GM19463 (cell line): ENCODE measurements around the gene ZNF750.

Experiments
- ATAC-seq: cut with Tn5 transposase; IDR thresholded peaks from one replicate; pipeline ENCODE4 v1.9.1; 2021; ENCODE audit warnings: mild to moderate bottlenecking, moderate library complexity; ENCODE audit not compliant: unreplicated experiment

ZNF750 gene

DNA sequence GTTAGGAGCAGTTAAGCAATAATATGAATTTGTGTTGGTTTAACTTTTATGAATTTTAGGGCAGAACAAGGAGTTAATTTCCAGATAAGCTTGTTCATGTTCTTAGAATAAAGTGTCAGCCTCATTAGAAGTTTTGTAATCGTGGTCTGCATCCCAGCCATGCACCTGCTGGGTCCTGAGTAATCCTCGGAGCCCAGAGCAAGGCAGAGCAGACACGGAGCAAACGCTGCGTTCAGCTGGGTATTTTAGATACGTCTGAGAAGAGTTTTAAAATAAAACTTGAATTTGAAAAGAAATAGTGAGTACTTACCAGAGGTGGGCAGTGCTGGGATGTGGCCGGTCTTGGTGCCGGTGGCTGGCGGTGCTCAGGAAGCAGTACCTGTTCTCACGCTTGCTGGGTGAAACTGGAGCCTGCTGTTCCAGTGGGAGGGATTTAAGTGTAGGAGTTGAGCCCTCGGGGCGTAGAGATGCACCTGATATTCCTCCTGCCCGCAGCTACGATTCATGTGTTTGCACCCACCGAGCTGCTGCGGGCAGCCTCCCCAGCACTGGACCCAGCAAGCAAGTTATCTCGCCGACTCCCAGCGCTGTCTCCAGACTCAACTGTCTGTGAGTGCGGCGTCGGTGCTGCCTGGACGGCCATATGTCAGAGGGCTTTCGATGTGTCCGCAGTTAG lies at the start of gene ZNF750:
ZNF750 (minus strand) TSS at position 406 of the 676 bp plus-strand sequence. CDS start 7,568 bp downstream, outside the sequence.
- no peak for ATAC-seq

- ATAC-seq = no peak
Measured at GRCh38 chr17:82888583-82889495, 49.0 kb upstream of the ZNF750 start.

- ATAC-seq = no peak
Measured at GRCh38 chr17:82887255-82888164, 47.7 kb upstream of the ZNF750 start.

DNA sequence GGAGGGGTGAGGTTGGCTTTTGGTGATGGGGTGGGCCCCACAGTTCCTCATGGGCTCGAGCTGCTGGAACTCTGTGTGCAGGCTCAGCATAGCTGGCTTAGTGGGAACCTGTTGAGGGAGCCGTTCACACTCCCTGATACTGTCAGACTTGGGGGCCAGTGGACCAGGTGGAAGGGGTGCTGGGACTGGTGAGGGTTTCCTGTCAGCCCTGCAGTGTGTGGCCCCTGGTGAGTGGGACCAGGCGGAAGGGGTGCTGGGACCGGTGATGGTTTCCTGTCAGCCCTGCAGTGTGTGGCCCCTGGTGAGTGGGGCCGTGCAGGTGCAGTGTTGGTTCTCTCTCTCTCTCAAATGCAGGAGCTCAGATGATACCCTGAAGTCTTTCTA lies 45.1 kb upstream of the ZNF750 start:
- ATAC-seq = no peak

GRCh38 chr17:82884341-82884969 lies 44.6 kb upstream of the ZNF750 start:
- ATAC-seq = no peak

GRCh38 chr17:82883419-82884031 lies 43.7 kb upstream of the ZNF750 start:
- no peak for ATAC-seq

GRCh38 chr17:82882715-82883418 lies 43.0 kb upstream of the ZNF750 start:
- no peak for ATAC-seq

- ATAC-seq = no peak
Measured at GRCh38 chr17:82881900-82882714, 42.3 kb upstream of the ZNF750 start.

GRCh38 chr17:82881324-82881823 lies 41.6 kb upstream of the ZNF750 start:
- ATAC-seq = no peak

DNA sequence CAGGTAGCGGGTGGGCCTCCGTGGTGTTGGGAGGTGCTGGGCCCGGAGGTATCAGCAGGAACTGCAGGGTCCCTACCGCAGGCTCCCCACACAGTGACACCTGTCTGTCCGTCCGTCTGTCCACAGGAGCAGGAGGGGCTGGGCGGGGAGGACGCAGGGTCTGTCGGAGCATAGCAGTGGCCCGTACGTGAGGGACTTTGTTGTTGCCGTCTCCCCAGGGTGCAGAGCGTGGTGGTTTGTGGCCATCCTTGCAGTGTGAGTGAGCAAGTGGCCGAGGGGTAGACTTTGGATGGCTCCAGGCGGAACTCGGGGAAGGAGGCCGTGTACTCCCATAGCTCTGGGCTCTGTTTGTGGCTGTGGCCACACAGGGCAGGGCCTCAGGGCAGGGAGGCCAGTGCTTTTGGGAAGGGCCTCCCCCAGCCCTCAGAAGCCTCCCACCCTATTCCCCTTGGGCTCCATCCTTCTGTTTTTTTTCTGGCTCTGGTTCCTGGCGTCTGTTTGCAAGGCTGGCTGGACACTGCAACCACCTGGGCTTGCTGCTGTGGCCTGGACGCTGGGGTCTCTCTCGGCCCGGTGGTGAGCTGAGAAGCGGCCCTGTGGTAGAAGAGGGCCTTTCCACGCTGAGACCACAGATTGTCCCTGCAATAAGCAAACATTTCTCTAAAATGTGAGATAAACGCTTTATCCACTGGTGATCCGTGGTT lies 41.0 kb upstream of the ZNF750 start:
- no peak for ATAC-seq

DNA sequence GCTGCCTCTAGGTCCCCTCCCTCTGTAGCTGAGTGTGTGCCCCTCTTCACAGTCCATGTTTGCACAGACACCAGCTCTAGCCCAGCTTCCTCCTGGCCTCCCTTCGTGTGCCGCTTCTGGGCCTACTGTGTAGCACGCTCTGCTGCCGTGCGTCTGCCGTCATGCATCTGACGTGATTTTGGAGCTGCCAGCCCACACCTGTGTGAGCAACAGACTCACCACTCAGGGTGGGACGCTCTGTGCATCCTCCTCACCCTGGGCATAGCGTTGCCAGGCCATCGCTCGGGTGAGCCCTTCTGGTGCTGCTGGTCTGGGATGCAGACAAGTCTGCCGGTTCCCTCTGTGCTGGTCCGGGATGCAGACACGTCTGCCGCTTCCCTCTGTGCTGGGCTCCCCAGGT lies 39.4 kb upstream of the ZNF750 start:
- no peak for ATAC-seq

DNA sequence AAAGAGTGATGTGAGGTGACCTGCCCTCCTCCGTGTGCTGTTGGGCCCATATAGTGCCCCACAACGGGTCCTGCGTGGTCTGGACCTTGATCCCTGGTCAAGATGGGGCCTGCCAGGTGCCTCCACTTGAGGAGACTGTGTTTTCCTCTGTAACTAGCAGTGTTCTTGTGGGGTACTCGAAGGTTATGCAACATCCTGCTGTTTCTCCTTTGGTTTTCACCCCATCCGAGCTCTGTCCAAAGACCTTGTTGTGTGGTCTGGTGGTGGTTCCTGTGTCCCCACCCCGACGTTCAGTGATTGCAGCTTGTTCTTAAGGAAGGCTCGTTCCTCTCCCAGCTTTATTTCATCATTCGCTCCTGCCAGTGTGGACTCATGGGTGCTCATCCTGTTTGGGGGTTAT lies 38.7 kb upstream of the ZNF750 start:
- ATAC-seq = no peak

GRCh38 chr17:82876602-82877379 lies 37.0 kb upstream of the ZNF750 start:
- ATAC-seq = no peak

DNA sequence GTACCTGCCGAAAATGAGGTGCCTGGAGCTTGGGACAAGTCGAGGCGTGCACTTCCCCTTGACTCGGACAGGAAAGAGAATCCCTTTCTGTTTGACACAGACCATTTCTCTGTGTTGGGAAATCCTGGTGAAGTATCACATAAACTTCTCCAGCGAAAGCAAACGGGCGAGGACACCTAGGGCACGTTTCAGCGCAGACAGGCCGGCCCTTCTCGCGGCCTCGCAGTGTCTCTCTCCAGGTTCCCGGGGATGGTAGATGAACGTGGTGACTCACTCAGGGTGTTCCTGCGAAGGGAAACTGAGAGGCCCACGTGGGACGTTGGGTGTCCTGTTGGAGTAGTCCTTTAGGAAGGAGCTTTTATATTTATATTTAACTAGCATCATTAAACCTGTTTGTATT lies 36.3 kb upstream of the ZNF750 start:
- ATAC-seq = no peak

- ATAC-seq = no peak
Measured at GRCh38 chr17:82875407-82875856, 35.6 kb upstream of the ZNF750 start.

DNA sequence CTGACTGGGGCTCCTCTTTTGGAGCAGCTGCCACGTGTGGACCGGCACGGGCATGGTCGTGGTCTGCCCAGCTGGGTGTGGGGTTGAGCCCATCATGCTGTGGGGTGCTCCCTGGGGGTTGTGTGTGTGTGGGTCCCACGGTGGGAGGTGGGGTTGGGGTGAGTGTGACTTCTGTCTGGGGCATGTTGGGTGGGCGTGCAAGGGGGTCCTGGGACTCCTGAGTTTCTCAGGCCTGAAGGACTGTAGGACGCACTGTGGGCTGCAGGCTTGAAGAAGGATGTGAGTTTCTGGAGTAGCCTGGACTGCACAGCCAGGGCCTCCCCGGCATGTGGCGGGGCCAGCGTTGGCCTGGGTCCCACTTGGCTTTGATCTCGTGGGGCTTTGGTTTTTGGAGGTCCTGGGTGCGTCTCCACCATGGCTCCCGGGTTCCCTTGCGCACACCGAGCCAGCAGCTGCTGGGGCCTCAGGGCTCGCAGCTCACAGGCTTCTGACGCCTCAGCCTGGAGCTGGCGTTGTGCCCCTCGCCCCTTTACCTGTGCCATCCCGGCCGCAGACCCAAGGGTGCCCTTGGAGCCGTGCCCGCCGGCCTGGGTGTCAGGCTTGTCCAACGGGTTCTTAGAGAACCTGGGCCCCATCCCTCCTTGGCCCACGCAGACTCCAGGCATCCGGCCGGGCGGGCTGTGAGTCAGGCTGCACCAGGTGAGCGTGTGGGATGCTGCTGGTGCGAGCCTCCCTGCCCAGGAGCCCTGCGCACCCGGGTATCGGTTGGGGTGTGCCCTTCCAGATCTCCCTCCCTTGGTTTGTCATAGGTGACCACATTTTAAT lies 34.4 kb upstream of the ZNF750 start:
- no peak for ATAC-seq
